ENCODE results near the gene SCAPER.
"Not testable (repeated sequence)": the region's sequence is repeated elsewhere in the genome, so short reads cannot be mapped to it uniquely, and the experiment has no call there.

SCAPER gene

GRCh38 chr15:76846782-76847181 is 58.4 kb downstream of the SCAPER start:
- no peak for DNase-seq

GRCh38 chr15:76844096-76844495 is 61.0 kb downstream of the SCAPER start:
- DNase-seq = no peak

GRCh38 chr15:76843269-76843668 is 61.9 kb downstream of the SCAPER start:
- DNase-seq = no peak

DNA sequence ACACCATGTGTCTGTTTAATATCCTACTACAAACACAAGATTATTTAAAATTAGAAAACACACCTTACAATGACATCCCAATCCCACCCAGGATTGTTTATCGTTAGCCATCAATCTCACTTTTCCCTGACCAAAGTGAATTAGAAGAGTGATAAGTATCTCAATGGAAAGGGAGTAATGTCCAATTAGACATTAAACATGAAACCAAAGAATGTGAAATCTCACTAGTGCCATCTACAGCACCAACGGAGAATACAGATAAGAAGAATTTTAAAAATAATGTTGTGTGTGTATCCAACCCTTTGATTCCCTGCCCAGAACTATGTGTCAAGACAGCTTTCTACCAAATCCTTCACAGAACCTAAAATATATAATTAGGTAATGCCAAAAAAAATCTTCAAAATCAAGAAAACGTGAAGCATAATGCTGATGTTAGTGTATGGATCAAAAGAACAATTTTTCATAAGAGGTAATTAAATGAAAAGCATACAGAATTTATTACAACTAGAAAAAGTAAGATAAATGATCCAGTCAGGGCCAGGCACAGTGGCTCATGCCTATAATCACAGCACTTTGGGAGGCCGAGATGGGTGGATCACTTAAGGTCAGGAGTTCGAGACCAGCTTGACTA is 64.2 kb downstream of the SCAPER start:
- peak; percentile 23 for DNase-seq

- no peak for DNase-seq
Observed at GRCh38 chr15:76839173-76839572, 66.0 kb downstream of the SCAPER start.

DNA sequence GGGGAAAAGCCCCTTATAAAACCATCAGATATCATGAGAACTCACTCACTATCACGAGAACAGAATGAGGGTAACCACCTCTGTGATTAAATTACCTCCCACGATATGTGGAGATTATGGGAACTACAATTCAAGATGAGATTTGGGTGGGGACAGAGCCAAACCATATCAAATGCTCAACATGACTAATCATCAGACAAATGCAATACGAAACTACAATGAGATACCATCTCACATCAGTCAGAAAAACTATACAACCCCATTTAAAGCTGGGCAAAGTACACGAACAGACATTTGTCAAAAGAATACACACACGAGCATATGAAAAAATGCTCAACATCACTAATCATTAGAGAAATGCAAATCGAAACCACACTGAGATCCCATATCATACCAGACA is 67.7 kb downstream of the SCAPER start:
- DNase-seq = peak; percentile 5

DNA sequence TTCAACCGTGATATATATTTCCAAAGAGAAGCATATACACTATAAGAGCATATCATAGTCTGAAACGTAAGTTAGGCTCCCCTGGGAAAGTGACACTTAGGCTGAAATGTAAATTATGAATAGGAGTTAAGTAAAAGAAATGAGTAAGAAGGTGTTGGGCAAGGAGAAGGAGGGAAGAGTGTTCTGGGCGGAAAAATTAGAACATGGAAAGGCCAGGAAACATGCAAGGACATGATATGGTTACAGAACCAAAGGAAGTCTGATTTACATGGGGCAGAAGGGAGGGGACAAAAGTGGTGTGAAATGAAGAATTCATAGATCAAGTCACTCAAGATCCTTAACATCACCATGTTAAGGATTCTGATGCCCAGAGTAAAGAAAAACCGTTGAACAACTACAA is 75.2 kb downstream of the SCAPER start:
- DNase-seq = no peak

DNA sequence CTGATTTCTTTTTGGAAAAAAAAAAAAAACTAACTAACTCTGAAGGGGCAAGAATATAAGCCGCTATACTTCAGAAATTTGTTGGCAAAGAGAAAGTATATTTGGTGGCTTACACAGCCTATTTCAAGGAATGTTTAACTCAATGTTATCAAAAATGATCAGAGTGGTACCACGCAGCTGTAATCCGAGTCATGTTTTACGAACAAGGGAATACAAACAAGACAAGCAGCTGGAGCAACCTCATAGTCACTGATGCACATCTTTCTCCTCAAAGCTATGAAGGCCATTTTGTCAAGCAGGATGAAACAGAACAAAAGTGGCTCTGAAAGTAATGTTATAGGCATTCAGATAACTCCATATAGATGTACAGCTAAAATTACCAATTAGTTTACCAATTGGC is 81.2 kb downstream of the SCAPER start:
- no peak for DNase-seq

GRCh38 chr15:76823303-76823702 is 81.8 kb downstream of the SCAPER start:
- DNase-seq = no peak

DNA sequence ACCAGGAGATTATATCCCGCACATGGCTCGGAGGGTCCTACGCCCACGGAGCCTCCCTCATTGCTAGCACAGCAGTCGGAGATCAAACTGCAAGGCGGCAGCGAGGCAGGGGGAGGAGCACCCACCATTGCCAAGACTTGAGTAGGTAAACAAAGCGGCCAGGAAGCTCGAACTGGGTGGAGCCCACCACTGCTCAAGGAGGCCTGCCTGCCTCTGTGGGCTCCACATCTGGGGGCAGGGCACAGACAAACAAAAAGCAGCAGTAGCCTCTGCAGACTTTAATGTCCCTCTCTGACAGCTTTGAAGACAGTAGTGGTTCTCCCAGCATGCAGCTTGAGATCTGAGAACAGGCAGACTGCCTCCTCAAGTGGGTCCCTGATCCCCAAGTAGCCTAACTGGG is 86.2 kb downstream of the SCAPER start:
- DNase-seq = not testable (repeated sequence)

DNA sequence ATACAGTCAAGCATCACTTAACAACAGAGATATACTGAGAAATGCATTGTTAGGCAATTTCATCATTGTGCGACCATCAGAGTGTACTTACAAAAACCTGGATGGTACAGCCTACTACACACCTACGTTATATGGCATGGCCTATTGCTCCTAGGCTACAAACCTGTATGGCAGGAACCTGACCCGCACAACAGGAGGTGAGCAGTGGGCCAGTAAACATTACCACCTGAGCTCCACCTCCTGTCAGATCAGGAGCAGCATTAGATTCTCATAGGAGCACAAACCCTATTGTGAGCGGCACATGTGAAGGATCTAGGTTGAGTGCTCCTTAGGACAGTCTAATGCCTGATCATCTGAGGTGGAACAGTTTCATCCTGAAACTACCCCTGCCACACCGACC is 89.7 kb downstream of the SCAPER start:
- DNase-seq = no peak

DNA sequence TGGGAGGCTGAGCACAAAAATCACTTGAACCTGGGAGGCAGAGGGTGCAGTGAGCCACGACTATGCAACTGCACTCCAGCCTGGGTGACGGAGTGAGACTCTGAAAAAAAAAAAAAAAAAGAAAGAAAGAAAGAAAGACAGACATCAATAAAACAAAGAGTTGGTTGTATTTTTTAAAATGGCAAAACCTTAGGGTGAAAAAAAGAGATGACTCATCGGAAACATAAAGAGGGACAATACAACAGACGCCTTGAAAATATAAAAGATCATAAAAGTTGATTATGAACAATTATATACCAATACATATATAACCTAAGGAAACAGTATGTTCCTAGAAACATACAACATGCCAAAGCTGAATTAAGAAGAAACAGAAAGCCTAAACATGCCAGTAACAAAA is 92.8 kb downstream of the SCAPER start:
- no peak for DNase-seq

DNA sequence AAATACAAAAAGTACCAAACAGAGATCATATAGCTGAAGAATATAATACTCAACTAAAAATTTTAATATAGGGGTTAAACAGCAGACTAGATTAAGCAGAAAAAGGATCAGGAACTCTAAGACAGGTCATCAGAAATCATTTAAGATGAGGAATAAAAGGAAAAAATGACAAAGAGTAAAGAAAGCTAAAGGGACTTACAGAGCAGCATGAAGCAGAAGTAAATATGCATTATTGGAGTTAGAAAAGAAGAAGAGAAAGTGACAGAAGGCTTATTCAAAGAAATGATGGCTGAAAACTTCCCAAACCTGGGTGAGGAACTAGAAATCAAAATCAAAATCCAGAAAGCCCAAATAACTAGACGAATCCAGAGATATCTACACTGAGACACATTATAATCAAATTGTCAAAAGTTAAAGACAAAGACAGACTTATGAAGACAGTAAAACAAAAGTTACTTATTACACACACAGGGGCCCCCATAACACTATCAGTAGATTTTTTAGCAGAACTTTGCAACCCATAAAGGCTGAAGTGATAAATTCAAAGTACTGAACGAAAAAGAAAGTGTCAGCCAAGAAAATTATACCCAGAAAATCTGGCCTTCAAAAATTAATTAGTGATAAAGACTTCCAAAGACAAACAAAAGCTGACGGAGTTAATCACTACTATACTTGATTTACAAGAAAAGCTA is 95.6 kb downstream of the SCAPER start:
- DNase-seq = no peak

GRCh38 chr15:76803049-76803571 is 102.0 kb downstream of the SCAPER start:
- no peak for DNase-seq

GRCh38 chr15:76802411-76802810 is 102.7 kb downstream of the SCAPER start:
- DNase-seq = no peak

DNA sequence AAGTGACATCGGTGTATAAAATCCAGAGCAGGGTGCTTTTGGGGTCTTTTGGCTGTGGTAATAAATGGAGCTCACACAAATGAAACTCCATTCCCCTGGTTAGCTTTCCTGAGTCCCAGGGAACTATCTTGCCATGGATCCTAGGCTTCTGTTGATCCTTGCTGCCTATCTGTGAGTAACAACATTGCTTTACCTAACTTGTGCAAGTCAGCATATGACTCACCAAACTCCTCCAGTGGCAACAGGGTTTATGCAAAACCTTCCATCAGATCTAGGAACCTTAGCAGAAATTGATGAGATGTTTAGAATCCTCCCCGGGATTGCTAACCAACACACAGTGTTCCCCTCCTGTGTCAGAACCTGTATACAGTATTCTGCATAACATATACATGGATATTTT is 105.4 kb downstream of the SCAPER start:
- DNase-seq = no peak

DNA sequence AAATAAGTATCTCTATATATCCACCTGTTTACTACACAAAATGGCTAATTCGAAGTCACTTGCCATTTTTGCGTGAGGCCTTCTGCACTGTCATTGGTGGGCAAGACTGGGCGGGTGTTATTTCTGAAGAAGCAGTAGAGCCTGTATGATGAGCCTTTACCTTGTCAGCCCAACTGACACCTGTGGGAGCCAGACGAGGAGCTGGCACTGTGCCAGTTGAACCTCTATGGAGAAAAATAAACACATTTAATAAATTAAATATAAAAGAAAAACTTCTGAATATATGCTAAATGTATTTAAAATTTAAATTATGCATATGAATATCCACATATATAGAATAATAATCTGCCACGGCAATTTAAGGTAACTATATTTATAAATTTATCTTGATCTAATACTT is 109.9 kb downstream of the SCAPER start:
- no peak for DNase-seq

DNA sequence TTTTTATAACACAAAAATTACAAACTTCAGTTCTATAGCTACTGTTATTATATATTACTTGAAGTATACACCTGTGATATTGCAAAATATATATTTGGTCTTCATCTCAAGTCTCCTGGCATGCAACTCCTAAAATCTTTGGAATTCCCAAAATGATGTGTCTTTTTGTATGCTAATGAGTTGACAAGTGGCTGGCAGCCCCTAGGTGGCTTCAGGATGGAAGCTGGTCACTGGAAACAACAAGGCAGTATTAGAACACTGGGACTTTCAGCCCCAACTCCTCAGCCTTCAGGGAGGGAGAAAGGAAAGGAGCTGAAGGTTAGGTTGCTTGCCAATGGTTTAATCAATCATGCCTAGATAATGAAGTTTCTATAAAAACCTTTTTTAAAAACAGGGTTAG is 112.0 kb downstream of the SCAPER start:
- DNase-seq = no peak

GRCh38 chr15:76791511-76791910 is 113.6 kb downstream of the SCAPER start:
- DNase-seq = no peak

GRCh38 chr15:76787273-76787672 is 117.9 kb downstream of the SCAPER start:
- no peak for DNase-seq

DNA sequence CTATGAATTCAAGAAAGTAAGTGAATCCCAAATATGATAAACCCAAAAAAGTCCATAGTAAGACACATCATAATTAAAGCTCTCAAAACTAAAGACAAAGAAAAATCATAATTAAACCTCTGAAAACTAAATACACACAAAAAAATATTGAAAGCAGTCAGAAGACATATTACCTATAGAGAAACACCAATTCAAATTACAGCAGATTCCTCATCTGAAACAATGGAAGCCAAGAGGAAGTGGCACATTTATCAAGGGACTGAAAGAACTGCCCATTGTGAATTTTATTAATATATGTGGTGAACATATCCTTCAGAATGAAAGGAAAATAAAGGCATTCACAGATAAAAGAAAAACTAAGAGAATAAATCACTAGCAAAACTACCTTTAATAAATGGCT is 128.2 kb downstream of the SCAPER start:
- DNase-seq = no peak

GRCh38 chr15:76776480-76776879 is 128.7 kb downstream of the SCAPER start:
- DNase-seq = peak; percentile 6

GRCh38 chr15:76773234-76773633 is 131.9 kb downstream of the SCAPER start:
- no peak for DNase-seq

GRCh38 chr15:76772776-76773175 is 132.4 kb downstream of the SCAPER start:
- DNase-seq = no peak

GRCh38 chr15:76764004-76764403 is 141.1 kb downstream of the SCAPER start:
- DNase-seq = no peak
